Measurements from ENCODE around the gene ASGR2. TPM values are rescaled to one million over a fixed set of nuclear protein-coding genes. Genes with fewer than 3 reads are reported as not detected.

The ASGR2 gene
- total and polyA plus RNA-seq, 2 of the 13 experiments (the other 11 are each of a cell fraction or from before 2014, with no cell fraction given), result 320 to 754 TPM

GRCh38 chr17:7138800-7139381, 24.3 kb upstream of the ASGR2 start (continued):
- TF ChIP-seq ZUFSP (CRISPR knock-in tag; IDR thresholded peaks at IDR 0.05; ENCODE audit: borderline replicate concordance), result no peak
- TF ChIP-seq RFX1 (IDR thresholded peaks at IDR 0.05), result no peak
- no peak for TF ChIP-seq ZHX1 (CRISPR knock-in tag; IDR thresholded peaks at IDR 0.05; ENCODE audit: low read depth)
- TF ChIP-seq SIN3B (IDR thresholded peaks at IDR 0.05; ENCODE audit: low read length), result no peak
- peak; percentile 22; the same call in 1 of the 2 replicates for TF ChIP-seq HMG20A (CRISPR knock-in tag; IDR thresholded peaks at IDR 0.05; ENCODE audit: borderline replicate concordance)
- peak; percentile 70 for TF ChIP-seq ELF1 (CRISPR knock-in tag; IDR thresholded peaks at IDR 0.05)
- peak; percentile 75 for TF ChIP-seq CEBPG (CRISPR knock-in tag; IDR thresholded peaks at IDR 0.05)
- no peak for TF ChIP-seq TSC22D2 (CRISPR knock-in tag; IDR thresholded peaks at IDR 0.05; ENCODE audit: borderline replicate concordance)
- TF ChIP-seq IKZF5 (CRISPR knock-in tag; IDR thresholded peaks at IDR 0.05), result 0 out of 2 replicates have a peak, but pooled peaks have one; percentile 27
- TF ChIP-seq PATZ1 (CRISPR knock-in tag; IDR thresholded peaks at IDR 0.05), result 0 out of 2 replicates have a peak, but pooled peaks have one; percentile 38
- TF ChIP-seq NRL (CRISPR knock-in tag; IDR thresholded peaks at IDR 0.05; ENCODE audit: borderline replicate concordance), result no peak
- TF ChIP-seq SRF (IDR thresholded peaks at IDR 0.05; ENCODE audit: low read depth, low read length), result no peak
- TF ChIP-seq ZNF557 (CRISPR knock-in tag; IDR thresholded peaks at IDR 0.05), result no peak
- no peak for TF ChIP-seq RARA (CRISPR knock-in tag; IDR thresholded peaks at IDR 0.05)
- TF ChIP-seq THAP7 (CRISPR knock-in tag; IDR thresholded peaks at IDR 0.05), result no peak
- TF ChIP-seq RARG (CRISPR knock-in tag; IDR thresholded peaks at IDR 0.05; ENCODE audit: low read depth), result no peak
